ENCODE data around the gene KAT2B. TPM values are rescaled to one million over a fixed set of nuclear protein-coding genes. Genes with fewer than 3 reads are reported as not detected.

KAT2B gene
- total RNA-seq, 4 donors from 2014 or later: 57.2 to 122 (median 74.9) TPM

- no peak for DNase-seq
- Histone ChIP-seq H3K9me3 (no peaks in the 10 kb centered on the region), H3K27me3 (no peaks in the 10 kb centered on the region), H3K4me1 (no peaks in the 10 kb centered on the region), H3K27ac (no peak overlapping the region), H3K36me3 (peaks cover 0 to 8% of the 10 kb centered on the region in 2 donors), H3K4me3 (replicated peaks in 1 of 3) (no peak overlapping the region)
- intact Hi-C loops (cut with DNase I): no loop called here
- WGBS, 2 donors: 93 to 94% methylated on average over 7 of the region's 7 CpGs
- no peak for TF ChIP-seq POLR2A (IDR thresholded peaks at IDR 0.05)
- TF ChIP-seq, protein P1, sequence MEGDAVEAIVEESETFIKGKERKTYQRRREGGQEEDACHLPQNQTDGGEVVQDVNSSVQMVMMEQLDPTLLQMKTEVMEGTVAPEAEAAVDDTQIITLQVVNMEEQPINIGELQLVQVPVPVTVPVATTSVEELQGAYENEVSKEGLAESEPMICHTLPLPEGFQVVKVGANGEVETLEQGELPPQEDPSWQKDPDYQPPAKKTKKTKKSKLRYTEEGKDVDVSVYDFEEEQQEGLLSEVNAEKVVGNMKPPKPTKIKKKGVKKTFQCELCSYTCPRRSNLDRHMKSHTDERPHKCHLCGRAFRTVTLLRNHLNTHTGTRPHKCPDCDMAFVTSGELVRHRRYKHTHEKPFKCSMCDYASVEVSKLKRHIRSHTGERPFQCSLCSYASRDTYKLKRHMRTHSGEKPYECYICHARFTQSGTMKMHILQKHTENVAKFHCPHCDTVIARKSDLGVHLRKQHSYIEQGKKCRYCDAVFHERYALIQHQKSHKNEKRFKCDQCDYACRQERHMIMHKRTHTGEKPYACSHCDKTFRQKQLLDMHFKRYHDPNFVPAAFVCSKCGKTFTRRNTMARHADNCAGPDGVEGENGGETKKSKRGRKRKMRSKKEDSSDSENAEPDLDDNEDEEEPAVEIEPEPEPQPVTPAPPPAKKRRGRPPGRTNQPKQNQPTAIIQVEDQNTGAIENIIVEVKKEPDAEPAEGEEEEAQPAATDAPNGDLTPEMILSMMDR (IDR thresholded peaks at IDR 0.05): no peak
Measured at GRCh38 chr3:20130106-20130505, 89.9 kb downstream of the KAT2B start.

GRCh38 chr3:20136231-20136630 is 96.0 kb downstream of the KAT2B start:
- no peak for DNase-seq
- WGBS, 2 donors: 92 to 98% methylated on average over 1 of the region's 1 CpG
- intact Hi-C loops (cut with DNase I): no loop called here
- Histone ChIP-seq H3K4me3 (replicated peaks in 1 of 3) (no peak overlapping the region), H3K27ac (no peak overlapping the region), H3K9me3 (no peaks in the 10 kb centered on the region), H3K36me3 (peaks cover 0 to 6% of the 10 kb centered on the region in 2 donors), H3K27me3 (no peaks in the 10 kb centered on the region), H3K4me1 (no peaks in the 10 kb centered on the region)
- TF ChIP-seq POLR2A (IDR thresholded peaks at IDR 0.05): no peak
- TF ChIP-seq, protein P1 (IDR thresholded peaks at IDR 0.05): no peak

GRCh38 chr3:20137647-20138046 is 97.4 kb downstream of the KAT2B start:
- DNase-seq: no peak
- Histone ChIP-seq H3K27me3 (no peaks in the 10 kb centered on the region), H3K36me3 (peaks cover 0 to 6% of the 10 kb centered on the region in 2 donors), H3K27ac (no peak overlapping the region), H3K4me1 (no peaks in the 10 kb centered on the region), H3K9me3 (no peaks in the 10 kb centered on the region), H3K4me3 (replicated peaks in 1 of 3) (no peak overlapping the region)
- intact Hi-C loops (cut with DNase I): no loop called here
- 82 to 85% methylated on average over 4 of the region's 4 CpGs for WGBS, 2 donors
- TF ChIP-seq, protein P1 (IDR thresholded peaks at IDR 0.05): no peak
- no peak for TF ChIP-seq POLR2A (IDR thresholded peaks at IDR 0.05)

DNA sequence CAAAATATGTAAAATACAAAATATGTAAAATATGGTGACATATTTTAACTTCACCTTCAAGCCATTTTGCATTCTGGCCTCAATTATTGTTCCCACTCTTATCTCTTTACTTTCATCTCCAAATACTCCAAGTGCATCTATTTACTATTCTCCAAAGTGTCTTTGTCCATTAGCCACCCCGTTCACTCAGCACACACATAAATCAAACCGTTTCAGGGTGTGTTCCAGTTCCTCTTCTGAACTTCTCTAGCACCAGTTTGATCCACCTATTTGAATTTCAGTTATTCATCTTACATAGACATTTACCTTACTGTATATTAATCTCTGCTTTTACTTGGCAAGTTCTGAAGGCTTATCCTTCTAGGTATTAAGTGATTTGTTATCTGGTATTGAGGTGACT is 100.6 kb downstream of the KAT2B start:
- no peak overlapping the region for H3K4me3 ChIP-seq (replicated peaks in 1 of 3)
- intact Hi-C loops (cut with DNase I): no loop called here
- H3K27me3 ChIP-seq: no peaks in the 10 kb centered on the region
- H3K4me1 ChIP-seq: no peaks in the 10 kb centered on the region
- no peak overlapping the region for H3K27ac ChIP-seq
- TF ChIP-seq, protein P1 (IDR thresholded peaks at IDR 0.05): no peak
- WGBS, 2 donors: 72 to 82% methylated on average over 2 of the region's 2 CpGs
- H3K36me3 ChIP-seq: peaks cover 0 to 6% of the 10 kb centered on the region in 2 donors
- DNase-seq: no peak
- no peaks in the 10 kb centered on the region for H3K9me3 ChIP-seq

- H3K27me3 ChIP-seq: no peaks in the 10 kb centered on the region
- peaks cover 0 to 6% of the 10 kb centered on the region in 2 donors for H3K36me3 ChIP-seq
- no peak overlapping the region for H3K4me3 ChIP-seq (replicated peaks in 1 of 3)
- no peak for DNase-seq
- no peaks in the 10 kb centered on the region for H3K9me3 ChIP-seq
- WGBS, 2 donors: 66 to 71% methylated on average over 2 of the region's 2 CpGs
- intact Hi-C loops (cut with DNase I): no loop called here
- H3K27ac ChIP-seq: no peak overlapping the region
- no peak for TF ChIP-seq POLR2A (IDR thresholded peaks at IDR 0.05)
- TF ChIP-seq, protein P1 (IDR thresholded peaks at IDR 0.05): no peak
- H3K4me1 ChIP-seq: no peaks in the 10 kb centered on the region
Measured at GRCh38 chr3:20141316-20141715, 101.1 kb downstream of the KAT2B start.

All from thyroid gland (tissue), 4 donors.